HG02840 (cell line): Measurements from ENCODE around the gene BTNL2.

Experiments used
- ATAC-seq: cut with Tn5 transposase; IDR thresholded peaks from one replicate; pipeline ENCODE4 v1.9.1; 2021; ENCODE audit warnings: mild to moderate bottlenecking, moderate library complexity, moderate number of reproducible peaks; ENCODE audit not compliant: unreplicated experiment, low FRiP score

The BTNL2 gene

DNA sequence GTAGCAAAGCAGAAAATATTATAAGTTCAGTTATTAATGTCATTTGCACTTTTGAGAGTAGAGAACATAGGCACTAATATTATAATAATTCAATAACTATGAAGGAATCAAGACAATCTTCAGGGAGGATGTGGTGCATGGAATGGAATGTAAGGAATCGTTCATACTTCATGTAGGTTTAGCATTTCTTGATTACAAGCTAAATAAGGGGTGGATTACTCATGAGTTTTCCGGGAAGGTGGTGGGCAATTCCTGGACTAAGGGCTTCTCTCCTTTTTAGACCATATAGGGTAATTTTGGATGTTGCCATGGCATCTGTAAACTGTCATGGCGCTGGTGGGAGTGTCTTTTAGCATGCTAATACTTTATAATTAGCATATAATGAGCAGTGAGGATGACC is 9.1 kb upstream of the BTNL2 start:
- no peak for ATAC-seq

GRCh38 chr6:32415521-32416019 is 8.6 kb upstream of the BTNL2 start:
- ATAC-seq, result no peak

DNA sequence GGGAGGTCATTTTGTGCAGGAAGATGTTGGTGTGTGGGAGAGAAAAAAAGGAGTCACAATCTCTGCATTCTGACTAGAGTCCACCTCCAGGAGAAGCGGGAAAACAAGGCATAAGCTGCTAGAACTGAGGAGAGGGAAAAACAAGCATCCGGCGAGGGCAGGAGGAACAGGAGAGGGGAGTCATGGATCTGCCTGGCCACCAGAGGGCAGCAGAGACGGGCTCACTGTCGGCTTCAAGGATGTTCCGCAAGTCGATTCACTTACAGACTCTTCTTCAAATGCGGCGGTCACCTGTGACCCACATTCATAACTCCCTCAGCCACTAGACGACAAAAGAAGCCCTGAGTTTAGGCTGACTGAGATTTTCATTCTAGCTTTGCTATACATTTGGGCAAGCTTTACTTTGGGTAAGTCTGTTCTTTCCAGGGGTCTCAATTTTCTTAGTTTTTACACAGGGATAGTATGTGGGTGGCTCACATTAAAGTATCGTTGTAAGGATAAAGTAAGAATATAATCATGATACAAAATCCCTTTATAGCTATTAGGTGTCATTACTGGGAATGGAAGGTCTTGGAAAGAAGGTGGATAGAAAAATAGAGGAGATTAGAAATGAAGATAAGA is 6.6 kb upstream of the BTNL2 start:
- ATAC-seq, result no peak

DNA sequence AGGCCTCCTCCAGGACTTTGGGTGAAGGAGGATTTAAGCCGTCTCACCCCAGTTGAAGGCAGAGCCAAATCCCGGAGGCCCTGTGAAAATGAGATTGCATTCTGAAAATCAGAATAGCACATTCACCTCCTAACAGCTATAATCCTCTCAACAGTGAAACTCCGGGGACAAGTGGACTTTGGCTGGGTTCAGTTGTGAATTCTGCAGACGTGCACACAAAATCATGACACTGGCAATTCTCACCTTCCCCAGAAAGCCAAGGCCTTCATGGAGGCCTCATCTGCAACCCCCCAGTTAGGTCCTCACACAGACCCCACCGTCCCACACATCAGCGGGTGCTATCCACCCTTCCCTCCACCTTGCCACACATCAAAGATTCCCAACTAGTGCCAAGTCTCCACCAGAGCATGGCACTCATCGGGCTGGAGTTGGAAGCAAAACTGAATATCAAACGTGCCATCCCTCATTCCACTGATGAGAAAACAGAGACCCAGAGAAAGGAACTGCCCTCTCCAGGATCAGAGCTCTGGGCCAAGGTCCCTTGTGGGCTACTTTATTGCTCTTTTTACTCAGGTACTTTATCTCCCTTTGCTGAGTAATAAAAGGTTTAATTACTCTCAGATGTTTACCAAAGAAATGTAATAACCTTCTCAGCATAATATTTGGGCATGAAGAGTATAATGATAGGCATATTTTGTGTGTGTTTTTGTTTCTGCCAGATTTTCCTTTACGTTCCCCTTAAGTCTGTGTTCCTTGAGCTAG is 4.8 kb upstream of the BTNL2 start:
- no peak for ATAC-seq

DNA sequence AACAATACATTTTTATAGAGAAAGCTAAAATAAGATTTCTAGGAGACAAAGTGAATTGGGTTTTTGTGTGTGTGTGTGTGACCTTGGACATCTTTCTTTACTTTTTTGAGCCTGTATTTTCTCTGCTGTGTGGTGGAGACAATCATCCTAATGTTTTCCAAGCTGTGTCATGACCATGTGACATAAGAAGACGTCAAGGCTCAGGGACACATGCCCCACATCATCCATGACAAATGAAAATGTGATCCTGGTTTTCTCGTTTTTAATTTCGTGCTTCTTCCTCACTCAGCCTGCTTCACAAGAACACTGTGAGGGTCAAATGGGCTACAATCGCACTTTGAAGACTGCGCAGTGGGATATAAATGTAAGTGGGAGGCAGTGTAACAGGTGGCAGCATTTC is 3.9 kb upstream of the BTNL2 start:
- ATAC-seq, result no peak

GRCh38 chr6:32406197-32406596 is 784 bp downstream of the BTNL2 start:
- no peak for ATAC-seq

DNA sequence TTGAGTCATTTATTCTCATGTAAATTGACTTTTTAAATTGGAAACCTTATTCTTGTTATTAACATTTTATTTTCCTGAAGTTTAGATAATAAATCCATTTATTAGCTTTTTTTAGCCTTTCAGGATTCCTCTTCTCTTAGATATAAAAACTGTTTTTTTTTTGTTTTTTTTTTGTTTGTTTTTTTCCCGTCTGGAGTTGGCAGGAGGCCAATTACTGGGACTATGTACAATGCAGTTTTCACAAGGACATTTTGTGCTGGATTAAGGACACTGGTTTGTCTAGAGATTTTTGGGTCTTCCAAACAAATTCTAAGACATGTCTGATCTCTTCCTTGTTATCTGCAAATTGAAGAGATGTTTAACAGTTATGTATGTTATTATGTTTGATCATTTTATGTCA is 1.3 kb downstream of the BTNL2 start:
- no peak for ATAC-seq

DNA sequence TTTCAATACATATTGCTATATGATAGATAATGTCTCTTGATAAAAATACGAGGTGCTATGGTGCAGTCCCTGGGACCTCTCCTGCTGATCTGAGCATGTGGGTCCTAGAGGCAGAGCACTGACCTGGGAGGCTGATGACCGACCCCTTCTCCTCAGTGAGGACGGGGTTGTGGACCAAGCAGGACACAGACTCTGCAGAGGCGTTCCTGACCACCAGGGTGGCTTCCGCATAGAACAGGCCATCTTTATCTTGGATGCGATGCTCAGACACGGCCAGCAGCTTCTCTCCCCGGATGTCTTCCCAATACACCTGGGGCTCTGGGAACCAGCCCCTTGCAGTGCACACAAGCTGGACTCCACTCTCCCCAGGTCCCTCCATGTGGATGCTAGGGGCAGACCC is 4.2 kb downstream of the BTNL2 start:
- no peak for ATAC-seq

- ATAC-seq, result no peak
These were observed 5.6 kb downstream of the BTNL2 start for GRCh38 chr6:32401284-32401963.

GRCh38 chr6:32397252-32397920 is 9.6 kb downstream of the BTNL2 start:
- ATAC-seq, result peak; percentile 84

GRCh38 chr6:32396028-32396427 is 11.0 kb downstream of the BTNL2 start:
- no peak for ATAC-seq

GRCh38 chr6:32393665-32394420 is 13.1 kb downstream of the BTNL2 start:
- ATAC-seq, result no peak

GRCh38 chr6:32391505-32391904 is 15.5 kb downstream of the BTNL2 start:
- ATAC-seq, result no peak

GRCh38 chr6:32387589-32388340 is 19.2 kb downstream of the BTNL2 start:
- no peak for ATAC-seq

- no peak for ATAC-seq
These were observed 20.9 kb downstream of the BTNL2 start for GRCh38 chr6:32386040-32386439.

GRCh38 chr6:32382757-32383420 is 24.1 kb downstream of the BTNL2 start:
- no peak for ATAC-seq

DNA sequence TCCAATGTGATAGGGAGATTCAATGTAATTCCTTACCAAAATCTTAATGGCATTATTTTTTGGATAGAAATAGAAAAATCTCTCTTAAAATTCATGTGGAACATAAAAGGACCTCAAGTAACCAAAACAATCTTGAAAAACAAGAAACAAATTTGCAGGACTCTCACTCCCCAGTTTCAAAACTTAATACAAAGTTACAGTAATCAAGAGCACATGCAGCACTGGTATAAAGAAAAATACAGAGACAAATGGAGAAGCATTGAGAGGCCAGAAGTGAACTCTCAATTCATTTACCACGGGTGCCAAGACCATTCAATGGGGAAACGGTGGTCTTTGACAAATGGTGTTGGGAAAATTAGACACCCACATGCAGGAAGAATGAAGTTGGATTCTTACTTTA is 27.4 kb downstream of the BTNL2 start:
- ATAC-seq, result no peak

GRCh38 chr6:32375739-32376529 is 31.0 kb downstream of the BTNL2 start:
- no peak for ATAC-seq
